Body of pancreas (tissue), 4 donors: ENCODE data around the gene BRPF1.

Experiments
- CTCF ChIP-seq, 7 experiments: fragments of 450-650 bp in 4 of 7; fragments of 200-600 bp in 3 of 7; sonication (generic) in 3 of 7; IDR thresholded peaks; one replicate each; pipeline ENCODE4 v1.5.1; 2016 to 2019; ENCODE audit warnings: antibody characterized with exemption in 7 of 7
- POLR2A ChIP-seq, 3 donors: fragments of 450-650 bp; IDR thresholded peaks; one replicate each; pipeline ENCODE4 v1.6.1; 2016; ENCODE audit warnings: antibody characterized with exemption in 3 of 3, mild to moderate bottlenecking in 2 of 3

DNA sequence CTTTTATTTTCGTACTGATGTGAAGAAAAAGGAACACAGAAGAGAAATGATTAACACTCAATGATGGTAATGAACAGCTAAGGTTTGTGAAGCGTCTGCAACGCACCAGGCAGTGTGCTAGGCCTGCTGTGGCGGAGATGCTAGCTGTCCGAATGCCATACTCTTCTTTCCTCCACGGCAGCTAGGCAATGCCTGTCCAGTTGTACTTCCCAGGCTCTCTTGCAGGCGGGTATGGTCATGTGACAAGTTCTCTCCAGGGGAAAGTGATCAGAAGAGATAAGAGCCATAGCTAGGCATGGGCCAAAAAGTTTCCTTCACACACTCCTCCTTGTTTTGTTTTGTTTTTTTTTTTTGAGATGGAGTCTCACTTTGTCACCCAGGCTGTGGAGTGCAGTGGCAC is 54.1 kb downstream of the BRPF1 start:
- TF ChIP-seq CTCF (IDR thresholded peaks at IDR 0.05) (no peak), POLR2A (IDR thresholded peaks at IDR 0.05) (no peak)
